Ishikawa (cell line): ENCODE measurements around the gene SBF2.

Experiments
- CEBPB ChIP-seq: IDR thresholded peaks from 2 replicates; pipeline ENCODE4 v1.6.1; 2012
- EGR1 ChIP-seq: IDR thresholded peaks from 2 replicates; pipeline ENCODE4 v1.6.1; 2012
- EP300 ChIP-seq: IDR thresholded peaks from 2 replicates; pipeline ENCODE4 v1.6.1; 2012; ENCODE audit warnings: borderline replicate concordance
- FOXM1 ChIP-seq: IDR thresholded peaks from 2 replicates; pipeline ENCODE4 v1.6.1; 2012; ENCODE audit warnings: low read depth, borderline replicate concordance
- MAX ChIP-seq: IDR thresholded peaks from 2 replicates; pipeline ENCODE4 v1.6.1; 2012
- NFIC ChIP-seq: IDR thresholded peaks from 2 replicates; pipeline ENCODE4 v1.6.1; 2012
- RAD21 ChIP-seq: IDR thresholded peaks from 2 replicates; pipeline ENCODE4 v1.6.1; 2012; ENCODE audit warnings: low read depth
- REST ChIP-seq: IDR thresholded peaks from 2 replicates; pipeline ENCODE4 v1.6.1; 2012; ENCODE audit warnings: low read depth, mild to moderate bottlenecking
- TAF1 ChIP-seq: IDR thresholded peaks from 2 replicates; pipeline ENCODE4 v1.6.1; 2012; ENCODE audit warnings: low read depth, mild to moderate bottlenecking
- TEAD4 ChIP-seq: IDR thresholded peaks from 2 replicates; pipeline ENCODE4 v1.6.1; 2012
- USF1 ChIP-seq: IDR thresholded peaks from 2 replicates; pipeline ENCODE4 v1.6.1; 2012
- YY1 ChIP-seq: IDR thresholded peaks from 2 replicates; pipeline ENCODE4 v1.6.1; 2012; ENCODE audit warnings: low read depth

- TF ChIP-seq TEAD4 (peak; percentile 70; the same call in 1 of the 2 replicates), YY1 (no peak), EP300 (no peak), RAD21 (no peak), USF1 (no peak), NFIC (no peak; the same call in 1 of the 2 replicates), FOXM1 (no peak), TAF1 (no peak), MAX (no peak), EGR1 (no peak), REST (no peak), CEBPB (no peak)
Measured at GRCh38 chr11:10122326-10123197, 171.5 kb downstream of the SBF2 start.
